CD4-positive, alpha-beta T cell treated with Interleukin-15 for 4 hours (primary cell): ENCODE measurements around the gene GTF3C5.
"Not testable (repeated sequence)": the region's sequence is repeated elsewhere in the genome, so short reads cannot be mapped to it uniquely, and the experiment has no call there.

Experiments used
- DNase-seq: peaks from one replicate; pipeline ENCODE4 v3.0.0-alpha.2; 2020; ENCODE audit warnings: low spot score

GTF3C5 gene, protein sequence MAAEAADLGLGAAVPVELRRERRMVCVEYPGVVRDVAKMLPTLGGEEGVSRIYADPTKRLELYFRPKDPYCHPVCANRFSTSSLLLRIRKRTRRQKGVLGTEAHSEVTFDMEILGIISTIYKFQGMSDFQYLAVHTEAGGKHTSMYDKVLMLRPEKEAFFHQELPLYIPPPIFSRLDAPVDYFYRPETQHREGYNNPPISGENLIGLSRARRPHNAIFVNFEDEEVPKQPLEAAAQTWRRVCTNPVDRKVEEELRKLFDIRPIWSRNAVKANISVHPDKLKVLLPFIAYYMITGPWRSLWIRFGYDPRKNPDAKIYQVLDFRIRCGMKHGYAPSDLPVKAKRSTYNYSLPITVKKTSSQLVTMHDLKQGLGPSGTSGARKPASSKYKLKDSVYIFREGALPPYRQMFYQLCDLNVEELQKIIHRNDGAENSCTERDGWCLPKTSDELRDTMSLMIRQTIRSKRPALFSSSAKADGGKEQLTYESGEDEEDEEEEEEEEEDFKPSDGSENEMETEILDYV

DNA sequence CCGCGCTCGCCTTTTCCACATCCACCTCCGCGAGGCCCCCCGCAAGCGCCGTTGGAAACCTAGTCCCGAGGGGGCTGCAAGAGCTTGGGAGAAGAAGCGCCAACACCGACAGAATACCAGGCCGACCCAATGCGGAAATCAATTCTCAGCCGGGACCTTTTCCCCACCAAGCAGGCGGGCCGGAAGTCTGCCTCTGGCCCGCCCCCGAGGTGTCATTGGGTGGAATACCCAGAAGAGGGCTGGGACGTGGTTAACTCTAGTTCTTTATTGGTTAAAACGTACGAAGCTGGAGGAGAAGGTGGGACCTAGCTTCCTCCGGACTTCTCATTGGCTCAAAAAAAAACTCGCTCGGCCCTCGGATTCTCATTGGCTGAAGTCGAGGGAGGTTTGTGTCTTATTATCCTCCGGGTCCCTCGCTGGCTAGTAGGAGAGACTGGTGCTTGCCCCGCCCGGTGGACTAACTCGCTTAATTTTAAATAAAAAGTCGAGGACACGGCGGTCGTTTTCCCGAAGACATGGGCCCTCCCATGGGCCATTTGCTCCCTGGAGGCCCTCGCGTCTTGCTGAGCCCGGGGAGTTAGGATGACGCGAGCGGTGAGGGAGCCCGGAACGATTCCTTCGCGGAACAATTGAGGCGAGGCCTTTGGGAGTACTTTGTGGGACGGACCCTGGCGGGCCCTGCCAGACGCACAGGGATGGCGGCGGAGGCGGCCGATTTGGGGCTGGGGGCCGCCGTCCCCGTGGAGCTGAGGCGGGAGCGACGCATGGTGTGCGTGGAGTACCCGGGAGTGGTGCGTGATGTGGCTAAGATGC is at the start of gene GTF3C5:
Gene GTF3C5, plus strand, starts transcription at position 681 of the 813 bp plus-strand sequence. Its CDS starts 15 bp downstream, at position 696.
- DNase-seq, result peak; percentile 96

DNA sequence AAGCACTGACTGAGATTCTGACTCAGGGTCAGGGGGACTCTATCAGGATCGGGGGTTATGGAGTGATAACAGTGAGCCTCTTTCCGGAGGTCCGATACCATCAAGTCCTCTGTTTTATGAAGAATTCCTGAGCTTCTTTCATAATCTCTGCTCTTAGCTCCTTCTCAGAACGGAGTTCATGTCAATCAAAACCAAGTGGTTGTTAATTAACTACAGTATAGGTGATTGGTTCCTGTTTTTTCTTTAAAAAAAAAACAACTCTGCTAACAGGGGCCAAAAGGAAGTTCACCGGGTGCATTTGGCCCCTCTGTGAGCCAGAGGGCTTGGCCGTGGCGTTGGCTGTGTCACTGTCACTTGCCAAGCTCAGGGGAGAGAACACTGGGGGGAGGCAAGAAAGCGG is 48.3 kb upstream of the GTF3C5 start:
- no peak for DNase-seq

DNA sequence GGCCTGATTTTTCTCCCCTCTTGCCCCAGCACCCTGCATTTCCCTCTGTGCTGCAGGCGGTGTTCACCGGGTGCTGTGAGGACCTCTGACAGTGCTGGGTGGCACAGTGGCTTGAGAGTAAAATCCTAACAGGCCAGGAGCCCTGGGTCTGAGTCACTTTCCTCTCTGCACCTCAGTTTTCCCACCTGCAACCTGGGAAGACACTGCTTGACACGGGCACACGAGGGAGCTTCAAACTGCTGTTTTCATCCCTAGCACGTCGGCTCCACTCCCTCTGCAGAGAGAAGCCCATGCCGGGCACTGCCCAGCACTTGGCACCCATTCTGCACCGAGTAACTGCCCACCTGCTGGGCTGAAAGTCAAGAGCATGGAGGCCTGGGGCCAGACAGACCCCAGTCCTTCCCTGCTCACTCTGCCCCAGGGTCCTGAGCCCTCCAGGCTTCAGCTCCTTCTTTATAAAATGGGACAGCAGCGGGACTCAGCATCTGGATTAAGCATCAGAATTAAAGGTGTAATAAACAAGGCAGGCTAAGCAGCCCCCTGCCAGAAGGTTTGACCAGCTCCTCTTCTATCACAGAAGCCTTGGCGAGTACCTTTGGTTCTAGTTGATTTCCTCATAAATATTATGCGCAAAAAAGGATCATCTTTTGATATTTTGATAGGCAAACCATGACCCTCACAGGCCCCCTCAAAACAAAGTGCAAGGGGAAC is 47.2 kb upstream of the GTF3C5 start:
- DNase-seq, result no peak

DNA sequence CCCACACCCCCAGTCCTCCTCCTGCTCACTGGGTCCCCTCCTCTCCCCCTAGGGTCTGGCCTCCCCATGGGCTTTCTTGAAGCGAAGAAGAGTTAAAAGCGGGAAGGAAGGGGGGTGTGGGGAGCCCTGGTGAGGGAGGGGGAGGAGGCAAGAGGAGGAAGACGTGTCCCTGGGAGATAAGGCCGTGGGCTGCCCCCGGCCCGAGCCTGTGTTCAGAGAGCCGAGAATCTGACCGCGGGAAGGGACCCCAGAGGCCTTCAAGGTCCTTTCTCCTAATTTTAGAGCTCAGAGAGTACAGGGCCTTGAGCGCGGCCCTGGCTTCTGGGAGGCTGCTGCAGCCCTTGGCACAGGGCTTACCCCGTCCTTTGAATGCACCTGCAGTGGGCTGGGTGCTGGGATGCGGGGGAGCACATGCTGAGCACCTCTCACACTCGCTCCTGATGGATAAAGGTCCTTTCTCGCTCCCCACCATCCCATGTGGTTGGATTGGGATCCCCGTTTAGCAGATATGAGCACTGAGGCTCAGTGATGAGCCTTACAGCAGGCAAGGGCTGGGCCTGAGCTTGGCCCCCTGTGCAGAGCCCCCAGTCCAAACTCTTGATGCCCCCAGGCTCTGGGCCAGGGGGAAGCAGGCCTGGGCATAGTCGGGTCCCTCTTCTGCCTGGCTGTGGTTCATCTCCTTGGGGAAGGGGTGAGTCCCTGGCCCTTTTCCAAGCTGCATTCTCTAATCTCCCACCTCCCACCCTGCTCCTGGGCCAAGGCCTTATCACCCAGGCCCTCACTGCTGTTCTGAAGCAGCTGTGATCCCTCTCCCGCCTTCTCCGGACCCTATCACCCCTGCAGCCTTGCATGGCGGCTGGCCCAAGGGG is 46.4 kb upstream of the GTF3C5 start:
- DNase-seq, result no peak

DNA sequence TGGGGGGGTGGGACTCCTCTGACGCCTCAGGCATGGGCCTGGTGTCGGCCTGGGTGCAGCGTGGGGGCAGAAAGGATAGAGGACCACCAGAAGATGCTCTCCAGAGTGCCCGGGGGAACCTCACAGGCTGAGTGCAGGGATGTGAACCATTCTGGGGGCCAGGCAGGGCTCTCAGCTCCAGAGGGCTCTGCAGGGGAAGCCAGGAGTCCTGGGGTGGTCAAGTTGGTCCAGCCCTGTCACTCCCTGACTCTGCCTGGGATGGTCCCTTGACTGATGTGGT is 45.8 kb upstream of the GTF3C5 start:
- DNase-seq, result no peak

DNA sequence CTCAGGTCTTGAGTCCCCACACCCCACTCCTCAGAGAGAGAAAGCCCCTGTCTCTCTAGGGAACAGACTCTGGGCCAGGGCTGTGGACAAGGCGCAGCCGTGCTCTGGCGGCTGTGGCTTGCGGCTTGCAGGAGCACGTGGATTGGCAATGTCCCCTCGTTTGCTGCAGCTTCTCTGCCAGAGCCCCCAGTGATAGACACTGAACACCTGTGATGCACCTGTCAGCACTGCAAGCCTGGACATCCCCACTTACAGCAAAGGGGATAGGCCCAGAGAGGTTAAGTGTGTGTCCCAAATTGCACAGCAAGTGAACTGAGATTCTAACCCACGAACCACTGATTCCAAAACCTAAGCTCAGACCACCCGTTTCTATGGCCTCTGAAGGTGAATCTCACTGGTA is 45.3 kb upstream of the GTF3C5 start:
- DNase-seq, result no peak

DNA sequence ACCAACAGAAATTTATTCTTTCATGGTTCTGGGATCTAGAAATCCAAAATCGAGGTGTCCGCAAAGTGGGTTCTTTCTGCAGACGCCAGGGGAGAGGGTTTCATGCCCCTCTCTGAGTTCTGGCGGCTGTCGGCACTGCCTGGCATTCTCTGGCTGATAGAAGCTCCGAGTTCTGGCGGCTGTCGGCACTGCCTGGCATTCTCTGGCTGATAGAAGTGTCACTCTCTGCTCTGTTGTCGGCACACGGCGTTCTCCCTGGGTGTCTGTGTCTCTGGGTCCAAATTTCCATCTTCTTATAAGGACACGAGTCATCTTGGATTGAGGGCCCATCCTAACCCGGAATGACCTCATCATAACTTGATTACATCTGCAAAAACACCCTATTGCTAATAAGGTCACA is 44.7 kb upstream of the GTF3C5 start:
- no peak for DNase-seq

DNA sequence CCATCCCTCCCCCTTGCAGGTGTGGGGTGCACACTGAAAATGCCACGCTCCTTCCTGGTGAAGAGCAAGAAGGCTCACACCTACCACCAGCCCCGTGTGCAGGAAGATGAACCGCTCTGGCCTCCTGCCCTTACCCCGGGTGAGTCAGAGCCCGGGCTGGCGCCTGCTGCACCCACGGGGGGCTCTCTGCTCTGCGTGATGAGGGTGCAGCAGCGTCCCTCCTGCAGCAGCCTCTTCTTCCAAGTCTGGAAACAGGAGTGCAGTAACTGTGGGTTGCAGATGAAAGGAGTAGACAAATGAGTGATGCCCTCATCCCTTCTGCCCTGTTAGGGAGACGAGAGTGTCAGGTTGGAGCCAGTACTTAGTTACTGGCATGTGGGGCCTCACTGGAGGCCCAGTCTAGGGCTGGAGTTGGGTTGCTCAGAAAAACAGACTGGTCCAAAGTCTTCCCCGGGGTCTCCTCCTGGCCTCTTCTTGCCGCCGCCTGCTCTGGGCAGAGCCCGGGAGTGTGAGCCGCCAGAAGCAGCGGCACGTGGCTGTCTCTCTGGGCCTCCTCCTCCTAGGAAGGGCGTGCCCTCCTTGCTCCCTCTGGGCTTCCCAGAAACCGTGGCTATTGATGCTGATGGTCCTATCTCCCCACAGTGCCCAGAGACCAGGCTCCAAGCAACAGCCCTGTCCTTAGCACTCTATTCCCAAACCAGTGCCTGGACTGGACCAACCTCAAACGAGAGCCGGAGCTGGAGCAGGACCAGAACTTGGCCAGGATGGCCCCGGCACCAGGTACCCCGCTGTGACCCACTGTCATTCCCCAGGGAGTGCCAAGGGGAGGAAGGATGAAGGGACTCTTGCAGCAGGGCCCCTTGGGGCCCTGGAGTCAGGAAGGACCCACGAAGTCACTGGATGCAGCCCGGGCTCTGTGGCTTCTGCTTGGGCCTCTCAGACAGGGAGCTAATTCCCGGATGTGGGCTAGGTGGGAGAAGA is 43.9 kb upstream of the GTF3C5 start:
- no peak for DNase-seq

DNA sequence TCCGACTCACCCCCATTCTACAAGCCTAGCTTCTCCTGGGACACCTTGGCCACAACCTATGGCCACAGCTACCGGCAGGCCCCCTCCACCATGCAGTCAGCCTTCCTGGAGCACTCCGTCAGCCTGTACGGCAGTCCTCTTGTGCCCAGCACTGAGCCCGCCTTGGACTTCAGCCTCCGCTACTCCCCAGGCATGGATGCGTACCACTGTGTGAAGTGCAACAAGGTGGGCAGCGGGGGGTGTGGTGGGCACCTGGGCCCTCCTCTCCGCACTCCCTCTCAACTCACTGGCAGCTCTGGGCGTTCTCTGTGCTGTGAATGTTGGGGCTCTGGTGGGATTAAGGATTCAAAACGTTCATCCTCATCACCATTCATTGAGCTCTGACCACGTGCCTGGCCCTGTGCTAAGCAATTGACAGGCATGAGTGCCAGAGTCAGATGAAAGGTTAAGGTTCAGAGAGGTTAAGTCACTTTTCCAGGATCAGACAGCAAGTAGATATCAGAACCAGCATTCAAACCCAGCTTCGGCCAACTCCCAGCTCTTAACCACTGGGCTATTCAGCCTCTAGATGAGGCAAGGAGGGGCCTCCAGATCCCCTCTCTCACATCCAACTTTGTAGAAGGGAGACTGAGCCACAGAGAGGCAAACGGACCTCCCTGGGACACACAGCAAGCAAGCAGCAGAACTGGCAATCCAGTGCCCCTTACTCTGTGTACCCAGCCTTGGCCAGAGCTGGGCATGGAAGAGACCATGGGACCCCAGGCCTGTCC is 42.4 kb upstream of the GTF3C5 start:
- no peak for DNase-seq

DNA sequence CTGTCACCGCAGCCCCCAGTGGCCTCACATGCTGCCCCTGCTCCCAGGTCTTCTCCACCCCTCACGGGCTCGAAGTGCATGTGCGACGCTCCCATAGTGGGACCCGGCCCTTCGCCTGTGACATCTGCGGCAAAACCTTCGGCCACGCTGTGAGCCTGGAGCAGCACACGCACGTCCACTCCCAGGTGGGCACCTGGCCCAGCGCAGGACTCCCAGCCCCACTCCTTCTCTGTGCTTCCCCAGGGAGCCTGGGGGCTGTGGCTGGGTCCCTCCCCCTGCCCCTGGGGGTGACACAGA is 41.8 kb upstream of the GTF3C5 start:
- no peak for DNase-seq

DNA sequence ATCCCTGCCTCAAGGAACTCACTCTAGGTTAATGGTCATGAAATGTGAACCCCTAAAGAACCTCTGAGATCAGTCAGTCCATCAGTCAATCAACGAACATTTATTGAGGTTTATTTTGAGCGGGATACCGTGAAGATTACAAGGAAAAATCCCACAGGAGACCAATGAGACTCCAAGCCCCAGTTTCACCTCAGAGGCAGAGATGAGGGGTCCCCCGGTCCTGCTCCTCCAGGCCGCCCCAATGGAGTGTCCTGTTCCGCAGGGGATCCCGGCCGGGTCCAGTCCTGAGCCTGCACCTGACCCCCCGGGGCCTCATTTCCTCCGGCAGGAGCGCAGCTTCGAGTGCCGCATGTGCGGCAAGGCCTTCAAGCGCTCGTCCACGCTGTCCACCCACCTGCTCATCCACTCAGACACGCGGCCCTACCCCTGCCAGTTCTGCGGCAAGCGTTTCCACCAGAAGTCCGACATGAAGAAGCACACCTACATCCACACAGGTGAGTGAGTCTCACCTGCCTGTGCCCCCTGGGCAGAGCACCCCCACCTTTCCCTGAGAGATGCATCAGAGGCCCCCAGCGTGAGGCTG is 41.3 kb upstream of the GTF3C5 start:
- no peak for DNase-seq

DNA sequence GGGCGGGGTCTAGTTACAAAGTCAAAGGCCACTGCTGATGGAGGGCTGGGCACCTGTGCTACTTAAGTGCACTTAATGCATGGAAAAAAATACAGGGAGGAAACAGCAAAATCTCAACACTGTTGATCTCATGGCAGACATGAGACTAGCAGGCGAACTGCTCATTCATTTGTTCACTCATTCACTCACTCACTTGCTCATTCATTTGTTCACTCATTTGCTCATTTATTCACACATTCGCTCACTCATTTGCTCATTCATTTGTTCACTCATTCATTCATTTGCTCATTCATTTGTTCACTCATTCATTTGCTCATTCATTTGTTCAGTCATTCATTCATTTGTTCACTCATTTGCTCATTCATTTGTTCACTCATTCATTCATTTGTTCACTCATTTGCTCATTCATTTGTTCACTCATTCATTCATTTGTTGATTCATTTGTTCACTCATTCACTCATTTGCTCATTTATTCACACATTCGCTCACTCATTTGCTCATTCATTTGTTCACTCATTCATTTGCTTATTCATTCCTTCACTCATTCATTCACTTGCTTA is 40.7 kb upstream of the GTF3C5 start:
- DNase-seq, result not testable (repeated sequence)

DNA sequence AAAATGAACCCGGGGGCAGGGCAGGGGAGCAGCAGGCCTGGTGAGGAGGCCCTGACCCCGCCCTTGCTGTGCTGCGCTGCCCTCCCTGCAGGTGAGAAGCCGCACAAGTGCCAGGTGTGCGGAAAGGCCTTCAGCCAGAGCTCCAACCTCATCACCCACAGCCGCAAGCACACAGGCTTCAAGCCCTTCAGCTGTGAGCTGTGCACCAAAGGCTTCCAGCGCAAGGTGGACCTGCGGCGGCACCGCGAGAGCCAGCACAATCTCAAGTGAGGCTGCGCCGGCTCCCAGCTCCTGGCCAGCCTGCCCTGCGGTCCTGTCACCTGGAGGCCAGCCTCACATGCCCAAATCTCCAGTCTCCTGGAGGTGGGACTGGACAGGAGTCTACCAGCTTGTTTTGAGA is 40.0 kb upstream of the GTF3C5 start:
- no peak for DNase-seq

DNA sequence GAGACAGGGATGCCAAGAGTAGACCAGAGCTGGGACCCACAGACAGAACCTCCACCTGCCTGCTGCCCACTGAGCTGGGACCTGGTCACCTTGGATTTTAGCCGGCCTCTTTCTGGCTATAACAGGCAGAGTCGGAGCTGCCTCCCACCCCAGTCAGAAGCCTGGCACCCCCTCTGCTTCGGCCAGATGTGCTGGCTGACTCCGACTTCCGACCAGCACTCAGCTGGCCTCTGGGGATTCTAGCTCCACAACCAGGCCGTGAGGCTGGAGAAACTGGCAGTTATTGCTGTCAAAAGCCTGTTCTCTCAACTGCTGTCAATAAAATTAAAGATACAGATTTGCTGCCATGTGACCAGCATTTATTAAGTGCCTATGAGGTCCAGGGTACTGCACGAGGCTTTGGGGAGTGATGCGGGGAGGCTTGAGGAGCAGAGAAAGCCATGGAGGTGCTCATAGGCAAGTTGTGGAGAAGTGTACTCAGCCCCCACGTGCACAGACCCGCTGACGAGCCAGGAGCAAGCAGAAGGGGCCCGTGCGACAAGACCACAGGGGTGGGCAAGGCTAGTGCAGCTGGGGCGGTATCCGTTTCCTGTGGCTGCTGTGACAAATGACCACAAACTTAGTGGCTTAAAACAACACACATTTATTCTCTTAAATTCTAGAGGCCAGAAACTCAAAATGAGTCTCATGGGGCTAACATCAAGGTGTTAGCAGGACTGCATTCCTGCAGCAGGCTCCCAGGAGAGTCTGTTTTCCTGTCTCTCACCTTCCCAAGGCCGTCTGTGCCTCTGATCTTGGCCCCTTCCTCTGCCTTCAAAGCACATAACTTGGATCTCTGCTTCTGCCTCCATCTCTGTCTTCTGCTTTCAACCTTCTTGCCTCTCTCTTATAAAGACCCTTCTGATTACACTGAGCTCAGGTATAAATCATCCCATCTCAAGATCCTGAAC is 39.2 kb upstream of the GTF3C5 start:
- no peak for DNase-seq

DNA sequence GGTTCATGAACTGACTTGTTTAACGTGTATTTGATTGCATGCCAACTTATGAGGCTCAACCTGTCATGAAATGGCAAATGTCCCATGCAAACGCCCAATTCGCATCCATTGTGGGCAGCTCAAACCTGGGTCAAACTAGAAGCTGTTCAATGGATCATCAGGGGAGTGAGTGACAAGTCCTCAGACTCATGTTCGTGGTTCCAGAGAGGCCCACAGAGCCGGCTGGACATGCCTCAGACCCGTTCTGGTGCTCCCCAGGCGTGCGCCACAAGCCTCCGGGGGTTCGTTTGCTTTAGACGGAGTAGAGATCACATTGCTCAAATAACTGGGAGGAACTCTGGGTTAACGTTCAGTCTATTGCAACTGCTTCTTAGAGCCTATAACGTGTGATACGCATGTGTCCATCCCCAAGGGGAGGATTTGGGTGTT is 37.3 kb upstream of the GTF3C5 start:
- DNase-seq, result no peak

DNA sequence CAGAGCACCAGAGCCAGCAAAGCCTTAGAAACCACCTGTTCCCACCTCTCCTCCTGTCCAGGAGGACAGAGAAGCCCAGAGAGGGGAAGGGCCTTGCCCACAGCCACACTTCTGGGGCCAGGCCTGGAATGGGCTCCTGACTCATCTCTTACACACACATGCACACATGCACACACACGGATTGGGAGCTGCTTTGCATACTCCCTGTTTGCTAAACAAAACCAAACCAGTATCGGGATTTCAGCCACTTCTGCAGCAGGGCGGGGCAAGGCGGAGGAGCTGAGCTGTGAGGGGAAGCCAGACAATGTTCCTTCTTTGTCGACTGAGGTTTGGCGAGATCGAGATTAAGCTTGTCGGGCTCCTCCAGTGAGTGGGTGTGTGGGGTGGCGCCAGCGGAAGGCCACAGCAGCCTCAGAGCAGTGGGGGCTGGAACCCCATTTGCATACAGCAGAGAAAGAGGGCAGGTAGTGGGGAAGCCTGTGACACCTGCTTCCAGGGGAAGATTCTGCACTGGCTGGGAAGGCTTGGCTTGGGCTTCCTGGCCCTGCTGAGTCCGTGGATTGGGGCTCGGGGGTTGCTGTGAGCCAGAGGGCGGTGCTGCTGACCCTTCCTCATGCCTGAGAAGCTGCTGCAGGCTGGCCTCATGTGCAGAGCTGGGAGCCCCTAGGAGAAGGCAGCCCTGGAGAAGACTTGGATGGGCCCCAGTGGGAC is 36.2 kb upstream of the GTF3C5 start:
- DNase-seq, result no peak

DNA sequence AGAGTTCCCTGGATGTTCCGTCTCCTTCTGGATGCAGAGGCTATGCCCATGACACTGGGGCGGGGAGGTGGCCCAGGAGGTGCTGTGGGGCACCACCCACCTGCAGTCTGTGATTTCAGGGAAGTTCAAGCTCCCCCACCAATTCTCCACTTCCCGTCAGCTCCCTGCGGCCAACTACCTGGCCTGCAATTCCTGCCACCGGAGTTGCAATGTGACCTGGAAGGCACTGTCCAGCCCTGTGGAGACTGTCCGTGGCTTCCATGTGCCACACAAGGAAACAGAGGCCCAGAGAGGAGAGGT is 35.7 kb upstream of the GTF3C5 start:
- no peak for DNase-seq

DNA sequence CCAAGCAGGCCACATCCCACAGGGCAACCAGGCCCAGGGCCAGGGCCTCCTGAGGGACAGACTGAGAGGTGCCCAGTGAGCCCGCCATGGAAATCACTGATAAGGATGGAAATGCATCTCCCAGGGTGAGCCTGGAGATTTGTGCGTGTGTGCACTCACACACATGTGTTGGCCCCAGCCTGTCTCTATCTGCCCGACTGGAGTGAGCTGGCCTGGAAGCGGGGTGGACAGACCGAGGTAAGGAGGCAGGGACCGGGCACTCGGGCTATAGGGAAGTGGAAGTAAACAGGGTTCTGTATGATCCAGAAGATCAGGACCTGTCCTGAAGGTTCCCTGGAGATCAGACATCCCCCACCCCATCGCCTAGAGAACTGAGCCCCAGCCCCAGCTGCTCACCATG is 34.9 kb upstream of the GTF3C5 start:
- no peak for DNase-seq
